Umbilical cord (tissue), 2 donors: ENCODE results near the gene HNRNPH3. TPM values are rescaled to one million over a fixed set of nuclear protein-coding genes. Genes with fewer than 3 reads are reported as not detected.

Source experiments
- DNase-seq: peaks from one replicate; pipeline ENCODE4 v3.0.0-alpha.2; 2015; ENCODE audit warnings: low spot score
- total RNA-seq: library from RNA; depleted of rRNA; stranded (reverse); fragments of >200 nt; gene quantifications from one replicate; pipeline ENCODE4 v1.2.3, GENCODE V29; 2014; ENCODE audit warnings: low replicate concordance; ENCODE audit not compliant: insufficient read depth

Gene HNRNPH3
- total RNA-seq, 1 donor from 2014 or later = 19.0 TPM

- no peak for DNase-seq
These were observed 911 bp upstream of the HNRNPH3 start for GRCh38 chr10:68330852-68331454.

DNA sequence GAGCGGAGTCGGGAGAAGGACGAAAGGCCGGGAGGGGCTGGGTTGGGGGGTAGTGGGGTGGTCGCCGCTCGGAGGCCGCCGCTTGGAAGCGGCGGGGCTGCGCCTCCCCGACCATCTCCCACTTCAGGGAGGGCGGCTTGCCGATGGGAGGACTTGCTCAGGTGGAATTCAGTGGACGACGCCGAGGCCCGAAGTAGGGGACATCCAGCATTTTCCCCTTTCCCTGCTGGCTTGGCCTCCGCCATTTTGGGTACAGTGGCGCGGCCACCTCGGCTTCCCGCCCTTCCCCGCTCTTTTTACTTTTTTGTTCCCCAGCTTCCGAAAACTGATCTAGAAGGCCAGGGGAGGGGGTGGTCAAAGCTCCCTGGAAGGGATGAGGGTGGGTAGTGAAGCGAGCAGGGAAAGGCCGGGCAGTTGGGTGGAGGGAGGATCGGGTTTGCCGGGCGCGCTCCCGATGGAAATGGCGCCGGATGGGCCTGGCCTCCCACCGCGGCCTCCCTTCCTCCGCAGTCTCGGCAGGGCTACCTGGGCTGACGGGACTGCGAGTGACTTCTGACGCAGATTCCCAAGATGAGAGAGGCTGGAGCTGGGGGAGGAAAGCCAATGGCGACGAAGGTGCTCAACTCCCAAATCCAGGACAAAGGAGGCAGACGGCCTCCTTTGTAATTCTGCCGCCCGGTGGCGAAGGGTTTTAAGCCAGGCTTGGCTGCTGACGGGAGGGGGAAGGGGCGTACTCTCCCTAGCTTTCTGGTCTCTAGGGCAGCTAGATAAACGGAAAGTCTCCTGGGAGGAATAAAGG is 594 bp downstream of the HNRNPH3 start, which contains the start of gene PBLD:
TSS of gene PBLD (minus strand) at position 670 of the 799 bp plus-strand sequence. CDS start 26,084 bp downstream, outside the sequence.
- peak; percentile 89 for DNase-seq

DNA sequence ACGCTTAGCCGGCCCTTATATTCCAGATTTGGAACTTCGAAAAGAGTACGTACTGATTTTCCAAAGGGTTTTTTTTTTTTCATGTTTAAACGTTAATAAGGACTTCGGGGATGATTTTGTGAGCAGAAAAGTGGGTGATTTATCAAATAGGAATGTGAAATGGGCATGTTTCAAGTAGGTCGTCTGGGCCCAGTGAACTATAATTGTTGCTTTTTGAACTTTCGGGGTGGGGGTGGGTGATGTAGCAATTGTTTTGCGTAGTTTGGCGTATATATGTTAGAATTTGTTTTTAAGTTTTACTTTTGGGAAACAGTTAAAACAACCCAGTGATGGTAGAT is 1.2 kb downstream of the HNRNPH3 start:
- no peak for DNase-seq

DNA sequence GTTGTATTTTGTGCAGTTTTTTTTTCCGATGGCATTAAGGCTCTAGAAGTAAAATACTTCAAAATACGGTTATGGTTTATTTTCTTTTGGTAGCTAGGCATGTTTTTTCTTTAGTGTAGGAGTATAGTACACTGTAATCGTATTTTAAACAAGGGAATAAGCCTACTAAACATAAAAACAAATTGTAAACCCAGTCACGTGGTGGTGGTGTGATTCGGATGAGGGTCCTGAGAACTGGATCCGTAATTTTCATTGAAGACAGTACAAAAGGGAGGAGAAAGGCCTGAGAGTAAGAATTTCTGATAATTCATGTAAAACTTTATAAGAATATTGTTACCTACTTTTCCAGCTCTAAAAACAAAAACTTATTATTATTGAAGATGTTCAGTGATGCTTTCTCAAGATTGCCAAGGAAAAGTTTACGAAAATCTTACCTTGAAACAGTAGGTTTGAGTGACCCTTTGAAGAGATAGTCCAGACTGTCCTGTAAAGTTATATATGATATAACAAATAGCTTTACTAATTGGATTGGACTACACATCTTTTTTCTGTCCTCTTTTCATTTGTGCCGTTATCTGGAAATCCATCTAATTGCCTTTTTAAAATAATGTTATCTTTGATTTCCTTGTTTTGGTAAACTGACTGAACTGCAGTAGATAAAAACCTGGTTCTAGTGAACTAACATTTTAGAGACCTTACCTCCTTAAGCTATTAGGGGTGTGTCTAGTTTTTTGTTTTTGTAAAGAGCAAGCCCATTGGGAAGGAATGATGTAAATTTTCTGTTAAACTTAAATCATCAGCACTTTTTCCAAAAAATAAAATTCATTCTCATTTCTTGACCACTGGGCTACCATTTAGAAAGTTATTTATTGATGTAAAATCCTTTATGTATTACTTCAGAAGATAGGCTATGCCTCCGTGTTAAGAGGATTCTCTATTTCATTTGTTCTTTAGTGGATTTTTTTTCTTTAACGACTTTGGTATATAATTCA is 1.9 kb downstream of the HNRNPH3 start:
- DNase-seq = peak; percentile 24

DNA sequence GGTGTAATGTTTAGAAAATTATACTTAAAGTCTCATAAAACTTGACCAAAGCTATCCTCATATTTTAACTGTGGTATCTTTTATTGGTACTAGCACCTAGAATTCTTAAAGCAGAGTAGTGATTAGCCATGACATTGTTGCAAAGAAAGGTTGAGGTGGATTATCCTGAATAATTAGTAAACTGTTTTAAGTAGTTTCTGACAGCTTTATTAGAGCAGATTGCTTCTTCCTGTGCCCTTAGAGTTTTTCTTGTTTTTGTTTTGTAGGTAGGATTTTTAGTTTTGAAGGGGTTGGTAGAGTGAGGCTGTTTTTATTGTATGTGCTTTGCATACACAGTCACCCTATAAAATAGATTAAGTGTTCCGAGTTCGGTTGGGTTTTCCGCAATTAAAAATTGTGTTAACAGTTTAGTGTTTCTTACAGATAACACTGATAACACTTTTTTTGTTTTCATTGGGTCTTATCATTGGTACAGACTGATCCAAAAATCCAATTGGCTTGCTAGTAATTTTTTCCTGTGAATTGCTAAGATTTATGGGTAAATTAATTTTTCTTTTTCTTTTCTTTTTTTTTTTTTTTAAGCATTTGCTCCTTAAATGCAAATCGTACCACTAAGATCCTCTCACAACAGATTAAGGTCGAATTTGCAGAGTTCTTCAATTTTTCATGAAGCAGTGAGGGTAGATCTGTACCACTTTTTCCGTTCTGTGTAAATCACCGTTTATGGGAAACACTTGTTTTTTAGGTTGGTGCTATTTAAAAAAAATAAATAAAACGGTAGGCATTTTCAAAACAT is 3.0 kb downstream of the HNRNPH3 start:
- DNase-seq = no peak

GRCh38 chr10:68336754-68337351 is 5.0 kb downstream of the HNRNPH3 start:
- no peak for DNase-seq

DNA sequence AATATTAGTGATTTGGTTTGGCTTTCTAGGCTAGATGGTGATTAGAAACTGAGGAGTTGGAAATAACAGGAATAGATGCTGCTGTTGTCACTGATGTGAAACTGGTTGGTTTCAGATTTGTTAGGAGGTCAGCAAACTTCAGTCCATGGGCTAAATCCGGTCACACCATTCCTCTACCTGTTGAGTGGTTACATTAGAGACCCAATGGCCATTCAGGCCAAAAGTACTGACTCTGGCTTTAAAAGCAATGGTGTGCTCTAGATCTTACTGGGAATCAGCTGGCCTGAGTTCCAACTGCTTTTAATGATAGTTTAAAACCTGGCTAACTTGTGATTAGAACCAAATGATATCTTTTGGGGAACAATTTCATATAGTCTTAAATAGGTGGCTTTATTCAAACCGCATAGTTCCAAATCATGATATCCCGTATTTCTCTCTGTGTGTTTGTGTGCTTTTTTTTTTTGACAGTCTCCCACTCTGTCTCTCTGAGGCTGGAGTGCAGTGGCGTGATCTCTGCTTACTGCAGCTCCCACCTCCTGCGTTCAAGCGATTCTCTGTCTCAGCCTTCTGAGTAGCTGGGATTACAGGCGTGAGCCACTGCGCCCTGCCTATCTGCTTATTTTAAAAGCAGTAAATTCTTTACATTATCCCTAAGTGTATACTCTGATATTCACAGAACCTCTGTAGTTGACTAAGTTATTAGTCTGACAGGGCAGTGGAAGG is 8.7 kb downstream of the HNRNPH3 start:
- peak; percentile 27 for DNase-seq

GRCh38 chr10:68342909-68343516 is 11.1 kb downstream of the HNRNPH3 start:
- DNase-seq = no peak

DNA sequence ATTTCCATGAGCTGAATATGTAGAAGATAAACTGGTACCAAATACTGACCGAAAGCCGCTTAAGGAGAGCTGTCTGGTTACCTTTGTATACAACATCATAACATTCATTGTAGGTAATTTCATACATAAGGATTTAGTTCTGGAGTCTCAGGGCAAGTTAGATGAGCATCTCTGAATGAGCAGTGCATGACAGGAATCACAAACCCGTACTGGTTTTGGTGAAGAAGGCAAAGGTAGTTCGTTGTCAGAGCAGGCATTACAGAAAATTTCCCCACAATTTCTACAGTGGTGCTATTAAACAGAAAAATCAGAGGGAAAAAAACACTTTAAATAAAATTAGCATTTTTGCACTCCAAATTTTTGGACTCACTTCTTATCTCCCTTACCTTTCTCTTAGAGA is 13.8 kb downstream of the HNRNPH3 start:
- DNase-seq = no peak

DNA sequence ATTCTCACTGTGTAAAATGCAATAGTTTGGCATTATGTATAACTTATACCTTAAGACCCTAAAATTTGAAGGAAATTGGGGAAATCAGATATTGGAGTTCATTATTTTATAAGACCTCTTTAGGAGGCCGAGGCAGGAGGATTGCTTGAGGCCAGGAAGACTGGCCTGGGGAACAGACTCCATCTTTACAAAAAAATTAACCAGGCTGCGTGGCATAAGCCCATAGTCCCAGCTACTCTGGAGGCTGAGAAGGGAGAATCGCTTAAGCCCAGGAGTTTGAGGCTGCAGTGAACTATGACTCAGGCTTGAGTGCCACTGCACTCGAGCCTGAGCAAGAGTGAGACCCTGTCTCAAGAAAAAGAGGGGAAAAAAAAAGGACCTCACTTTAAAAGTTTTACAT is 14.9 kb downstream of the HNRNPH3 start:
- DNase-seq = no peak

DNA sequence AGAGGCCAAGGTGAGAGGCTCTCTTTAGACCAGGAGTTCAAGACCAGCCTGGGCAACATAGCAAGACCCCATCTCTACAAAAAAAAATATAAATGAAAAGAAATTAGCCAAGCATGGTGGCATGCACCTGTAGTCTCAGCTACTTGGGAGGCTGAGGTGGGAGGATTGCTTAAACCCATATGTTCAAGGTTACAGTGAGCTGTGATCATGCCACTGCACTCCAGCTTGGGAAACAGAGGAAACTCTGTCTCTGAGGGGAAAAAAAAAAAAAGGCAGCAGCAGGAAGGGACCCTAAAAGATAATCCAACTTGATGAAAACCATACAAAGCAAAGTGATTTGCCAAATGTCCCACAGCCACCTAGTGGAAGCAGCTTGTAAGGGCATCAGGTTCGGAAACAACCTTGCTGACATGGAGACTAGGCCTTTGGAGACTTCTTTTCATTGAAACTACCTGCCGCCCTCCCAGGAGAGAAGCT is 16.4 kb downstream of the HNRNPH3 start:
- DNase-seq = peak; percentile 38

- DNase-seq = no peak
These were observed 21.7 kb downstream of the HNRNPH3 start for GRCh38 chr10:68353537-68353936.

DNA sequence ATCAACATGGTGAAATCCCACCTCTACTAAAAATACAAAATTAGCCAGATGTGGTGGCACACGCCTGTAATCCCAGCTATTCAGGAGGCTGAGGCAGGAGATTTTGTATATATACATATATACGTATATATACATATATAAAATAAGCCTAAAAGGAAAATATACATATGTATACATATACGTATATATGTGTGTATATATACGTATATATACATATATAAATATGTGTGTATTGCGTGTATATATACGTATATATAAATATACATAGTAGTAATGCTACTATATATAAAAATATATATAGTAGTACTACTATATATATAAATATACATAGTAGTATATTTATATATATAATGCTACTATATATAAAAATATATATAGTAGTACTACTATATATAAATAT is 27.3 kb downstream of the HNRNPH3 start:
- no peak for DNase-seq

DNA sequence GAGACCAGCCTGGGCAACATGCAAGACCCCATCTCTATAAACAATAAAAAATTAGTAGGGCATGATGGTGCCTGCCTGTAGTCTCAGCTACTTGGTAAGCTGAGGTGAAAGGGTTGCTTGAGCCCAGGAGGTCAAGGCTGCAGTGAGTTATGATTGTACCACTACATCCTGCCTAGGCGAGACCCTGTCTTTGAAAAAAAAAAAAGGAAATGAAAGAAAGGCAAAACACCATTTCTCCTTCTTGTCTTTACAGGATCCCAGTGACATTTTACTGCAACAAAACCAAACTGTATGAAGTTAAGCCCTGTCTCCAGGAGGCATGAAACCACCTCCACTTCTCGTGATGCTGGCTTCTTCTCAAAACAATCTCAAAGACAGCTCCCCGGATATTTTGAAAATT is 30.7 kb downstream of the HNRNPH3 start:
- no peak for DNase-seq

DNA sequence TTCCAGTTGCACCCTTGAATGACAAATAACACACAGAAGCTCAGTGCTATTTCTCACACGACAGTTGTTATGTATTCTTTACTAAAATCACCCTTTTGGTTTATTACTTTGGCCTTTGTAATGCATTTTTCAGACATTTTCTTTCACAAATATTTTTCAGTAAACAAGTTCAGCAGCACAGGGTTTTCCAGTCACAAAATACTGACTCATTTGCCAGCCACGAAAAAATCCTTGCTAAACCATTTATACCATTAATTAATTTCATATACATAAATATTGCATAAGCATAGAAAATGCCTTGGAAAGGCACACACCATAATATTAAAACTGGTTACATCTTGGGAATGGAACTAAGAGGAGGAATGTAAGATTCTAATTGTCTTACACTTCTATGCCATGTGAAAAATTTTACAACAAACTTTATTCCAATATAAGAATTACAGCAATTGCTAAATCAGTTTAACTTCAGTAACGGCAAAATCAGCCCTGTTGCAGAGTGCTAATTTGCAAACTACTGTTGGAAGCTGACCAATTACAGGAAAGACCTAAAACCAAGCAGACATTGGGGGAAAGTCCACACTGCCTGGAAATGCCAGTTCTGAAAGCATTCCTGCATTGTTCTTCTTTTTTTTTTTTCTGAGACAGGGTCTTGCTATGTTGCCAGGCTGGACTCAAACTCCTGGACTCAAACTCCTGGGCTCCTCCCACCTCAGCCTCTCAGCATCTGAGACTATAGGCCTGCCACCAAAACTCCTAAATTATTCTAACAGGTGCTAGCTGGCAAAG is 32.4 kb downstream of the HNRNPH3 start:
- DNase-seq = no peak

- DNase-seq = no peak
These were observed 33.7 kb downstream of the HNRNPH3 start for GRCh38 chr10:68365611-68366010.

GRCh38 chr10:68366600-68366999 is 34.7 kb downstream of the HNRNPH3 start:
- DNase-seq = no peak

DNA sequence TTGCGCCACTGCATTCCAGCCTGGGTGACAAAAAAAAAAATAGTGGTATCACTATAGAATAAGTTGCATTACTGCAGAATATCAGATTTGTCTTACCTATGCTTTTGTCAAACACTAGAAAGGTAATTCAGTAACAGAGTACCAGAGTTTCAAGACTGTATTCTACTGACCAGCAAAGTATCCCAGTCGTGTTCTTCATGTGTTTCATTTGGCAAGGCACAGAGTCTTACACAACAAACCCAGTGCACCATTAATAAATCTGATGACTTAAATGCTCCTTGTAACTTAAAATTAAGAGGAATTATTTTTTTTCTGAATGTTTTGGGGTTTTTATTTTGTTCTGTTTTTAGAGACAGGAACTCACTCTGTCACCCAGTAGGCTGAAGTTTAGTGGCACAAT is 35.3 kb downstream of the HNRNPH3 start:
- no peak for DNase-seq

GRCh38 chr10:68371604-68372003 is 39.7 kb downstream of the HNRNPH3 start:
- no peak for DNase-seq
